COR-L47 (cell line): Measurements from ENCODE around the gene GMPPA.

Experiments
- DNase-seq: peaks from one replicate; lab custom pipeline; 2025; lab: John Stamatoyannopoulos, UW

GMPPA gene

GRCh38 chr2:219506802-219507526, 8.3 kb downstream of the GMPPA start:
- no peak for DNase-seq

DNA sequence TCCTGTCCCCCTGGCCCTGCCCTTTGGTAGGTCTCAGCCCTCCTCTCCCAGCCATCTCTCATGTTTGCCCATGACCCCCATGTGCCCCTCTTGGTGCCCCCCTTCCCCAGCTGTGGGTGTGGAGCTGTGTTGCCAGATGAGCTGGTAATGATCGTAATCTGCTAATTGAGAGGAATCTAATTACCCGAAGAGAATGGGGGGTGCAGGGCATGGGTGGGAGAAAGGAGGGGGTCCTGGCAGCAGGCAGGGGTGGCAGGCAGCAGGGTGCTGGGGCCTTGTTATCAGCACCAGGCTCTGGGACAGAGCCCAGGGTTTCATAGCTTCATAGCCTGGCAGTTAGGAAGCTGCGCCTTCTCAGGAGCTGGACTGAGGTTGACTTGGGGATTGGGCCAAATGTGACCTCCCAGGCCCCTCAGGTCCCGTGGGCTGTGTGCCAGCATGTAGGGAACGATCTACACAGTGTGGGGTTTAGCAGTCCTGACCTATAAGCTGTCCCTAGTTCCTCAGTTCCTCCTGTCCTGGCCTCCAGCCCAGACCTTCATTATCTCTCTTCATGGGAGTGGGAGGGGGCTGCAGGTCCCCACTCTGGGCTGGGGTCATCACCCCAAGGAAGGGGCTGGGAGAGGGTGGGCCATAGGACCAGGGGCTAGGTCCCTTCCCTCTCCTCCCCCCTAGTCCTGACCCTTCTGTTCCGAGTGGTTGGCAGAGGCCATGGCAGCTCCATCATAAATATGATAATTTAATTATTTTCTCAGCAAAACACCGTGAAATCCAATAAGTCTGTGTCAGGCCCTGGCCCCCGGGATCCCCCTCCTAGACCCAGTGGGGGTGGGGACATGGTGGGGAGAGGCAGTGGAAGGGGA, 9.1 kb downstream of the GMPPA start:
- no peak for DNase-seq

DNA sequence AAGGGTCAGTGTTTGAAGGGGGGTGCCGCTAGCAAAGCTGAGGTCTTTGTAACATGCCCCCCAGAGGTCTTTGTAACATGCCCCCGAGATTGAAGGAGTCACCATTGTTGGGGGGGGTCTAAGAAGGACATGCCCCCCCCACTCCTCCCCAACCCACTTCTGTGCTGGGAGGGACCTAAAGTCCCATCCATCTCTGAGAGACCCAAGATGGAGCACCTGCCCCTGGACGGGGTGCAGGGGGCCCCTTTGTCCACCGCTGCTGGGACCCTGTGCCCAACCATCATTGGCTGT, 9.7 kb downstream of the GMPPA start:
- DNase-seq, result no peak

DNA sequence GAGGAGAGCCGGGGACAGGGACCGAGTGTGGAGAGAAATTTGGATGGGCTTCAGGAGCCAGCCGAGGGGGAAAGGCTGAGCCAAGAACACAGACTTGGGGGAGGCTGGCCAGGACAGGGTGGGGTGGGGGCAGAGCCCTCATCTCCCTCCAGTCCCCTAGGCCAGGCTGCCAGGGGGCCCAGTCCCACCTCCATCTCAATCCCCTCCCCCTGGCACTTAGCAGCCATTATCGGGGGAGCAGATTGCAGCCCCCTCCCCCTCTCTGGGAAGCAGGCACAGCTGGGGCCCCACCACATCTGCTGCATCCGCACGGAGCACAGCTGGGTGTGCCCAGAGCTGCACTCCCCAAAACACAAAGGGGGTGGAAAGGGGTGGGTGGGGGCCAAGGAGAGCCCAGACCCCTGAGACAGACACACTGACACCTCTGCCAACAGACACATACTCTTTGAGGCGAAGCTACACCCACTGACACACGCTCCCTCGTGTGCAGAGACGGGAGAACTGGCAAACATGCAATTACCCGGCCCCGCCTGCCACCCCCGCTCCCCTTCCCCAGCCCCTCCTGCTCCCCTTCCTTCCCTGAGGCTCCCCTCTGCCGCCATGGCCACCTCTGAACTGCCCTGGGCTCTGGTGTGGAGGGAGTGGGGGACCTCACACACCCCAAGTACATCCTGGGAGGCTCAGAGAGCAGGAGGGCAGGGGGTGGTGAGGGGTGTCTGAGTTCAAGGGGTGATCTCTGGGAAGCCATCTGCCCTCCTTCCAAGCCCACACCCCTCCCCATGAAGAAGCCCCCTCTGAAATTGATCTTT, 10.5 kb downstream of the GMPPA start:
- DNase-seq, result peak; percentile 19

- DNase-seq, result peak; percentile 47
Measured at GRCh38 chr2:219509780-219510511, 11.3 kb downstream of the GMPPA start.

- DNase-seq, result no peak
Measured at GRCh38 chr2:219510512-219511135, 11.9 kb downstream of the GMPPA start.

DNA sequence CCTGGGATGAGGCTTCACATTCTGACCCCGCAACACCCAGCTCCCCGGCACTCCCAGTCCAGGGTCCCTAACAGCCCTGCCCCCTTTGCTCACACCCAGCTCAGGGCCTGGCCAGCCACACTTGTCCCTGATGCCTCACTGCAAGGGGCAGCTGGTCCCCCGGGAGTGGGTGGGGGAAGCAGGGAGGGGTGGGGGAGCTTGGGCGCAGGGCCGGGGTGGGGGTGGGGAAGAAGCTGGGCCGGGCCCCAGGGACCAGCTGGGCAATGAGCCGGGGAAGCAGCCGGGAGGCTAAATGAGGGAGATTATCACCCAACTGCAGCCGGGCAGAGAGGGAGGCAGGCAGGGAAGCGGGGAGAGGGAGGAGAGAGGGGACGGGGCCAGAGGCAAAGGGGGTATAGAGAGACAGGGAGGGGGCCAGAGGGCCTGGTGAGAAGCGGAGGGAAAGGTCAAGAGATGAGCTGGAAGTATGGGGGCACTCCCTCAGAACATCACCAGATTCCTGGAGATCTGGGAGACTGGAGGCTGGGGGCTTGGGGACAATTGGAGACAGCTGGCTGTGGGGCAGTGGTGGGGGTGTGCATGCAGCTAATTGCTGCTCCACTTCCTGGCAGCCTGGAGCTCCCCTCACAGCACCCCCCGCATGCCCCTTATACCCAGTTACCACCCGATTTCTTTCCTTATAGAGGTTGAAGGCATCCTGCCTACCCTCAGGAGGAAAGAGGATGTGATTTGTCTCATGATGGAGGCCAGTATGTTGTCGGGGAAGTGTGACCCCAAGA, 13.0 kb downstream of the GMPPA start:
- DNase-seq, result no peak

GRCh38 chr2:219512524-219513216, 14.0 kb downstream of the GMPPA start:
- DNase-seq, result no peak

GRCh38 chr2:219513787-219514186, 15.1 kb downstream of the GMPPA start:
- DNase-seq, result no peak

DNA sequence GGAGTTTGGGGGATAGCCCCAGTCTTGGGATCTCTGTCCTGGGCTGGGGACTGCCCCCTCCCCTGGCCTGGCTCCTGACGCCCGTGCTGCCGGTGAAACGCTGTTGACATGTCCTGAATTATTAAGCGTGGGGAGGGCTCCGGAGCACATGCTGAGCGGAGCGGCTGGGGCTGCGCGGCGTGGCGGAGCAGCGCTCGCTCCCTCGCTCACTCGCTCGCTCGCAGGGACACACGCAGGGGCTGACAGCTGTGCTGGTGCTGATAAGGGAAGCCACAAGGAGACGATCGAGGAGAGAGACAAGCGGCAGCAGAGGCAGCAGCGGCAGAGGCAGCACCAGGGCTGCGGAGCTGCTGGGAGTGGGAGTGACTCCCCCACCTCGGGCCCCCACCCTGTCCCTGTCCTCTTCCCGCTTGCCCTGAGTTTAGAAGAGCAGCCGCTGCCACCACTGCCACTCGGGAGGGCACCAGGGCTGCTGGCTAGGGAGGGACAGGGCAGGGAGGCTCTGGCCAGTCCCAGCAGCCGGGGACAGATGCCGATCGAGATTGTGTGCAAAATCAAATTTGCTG, 15.6 kb downstream of the GMPPA start, which contains the start of gene ASIC4:
ASIC4 (plus strand) TSS at position 287 of the 566 bp plus-strand sequence; CDS start at position 530, 243 bp downstream.
- DNase-seq, result peak; percentile 16

DNA sequence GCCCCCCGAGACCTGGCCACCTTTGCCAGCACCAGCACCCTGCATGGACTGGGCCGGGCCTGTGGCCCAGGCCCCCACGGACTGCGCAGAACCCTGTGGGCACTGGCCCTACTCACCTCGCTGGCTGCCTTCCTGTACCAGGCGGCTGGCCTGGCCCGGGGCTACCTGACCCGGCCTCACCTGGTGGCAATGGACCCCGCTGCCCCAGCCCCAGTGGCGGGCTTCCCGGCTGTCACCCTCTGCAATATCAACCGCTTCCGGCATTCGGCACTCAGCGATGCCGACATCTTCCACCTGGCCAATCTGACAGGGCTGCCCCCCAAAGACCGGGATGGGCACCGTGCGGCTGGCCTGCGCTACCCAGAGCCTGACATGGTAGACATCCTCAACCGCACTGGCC, 16.1 kb downstream of the GMPPA start:
- DNase-seq, result no peak

- DNase-seq, result no peak
Measured at GRCh38 chr2:219515874-219516629, 17.4 kb downstream of the GMPPA start.

GRCh38 chr2:219516888-219517287, 18.2 kb downstream of the GMPPA start:
- DNase-seq, result no peak

- DNase-seq, result no peak
Measured at GRCh38 chr2:219517954-219518778, 19.5 kb downstream of the GMPPA start.

GRCh38 chr2:219519526-219519916, 20.8 kb downstream of the GMPPA start:
- no peak for DNase-seq

GRCh38 chr2:219520079-219520478, 21.4 kb downstream of the GMPPA start:
- no peak for DNase-seq

GRCh38 chr2:219521066-219521880, 22.6 kb downstream of the GMPPA start:
- peak; percentile 30 for DNase-seq
